Measurements from ENCODE around the gene NRG2.

The NRG2 gene

GRCh38 chr5:139814191-139814601 lies 228.9 kb downstream of the NRG2 start:
- Histone ChIP-seq H2AFZ (no peak overlapping the region), H3K36me3 (ENCODE audit: control insufficient read depth, insufficient read depth, low read length) (no peaks in the 10 kb centered on the region), H3K79me2 (no peaks in the 10 kb centered on the region), H3K9me3 (ENCODE audit: control insufficient read depth, low read length) (no peaks in the 10 kb centered on the region), H3K4me1 (no peaks in the 10 kb centered on the region), H3K4me2 (ENCODE audit: low read length) (no peak overlapping the region), H3K27me3 (ENCODE audit: control insufficient read depth, insufficient read depth, low read length) (no peaks in the 10 kb centered on the region), H3K9ac (no peak overlapping the region), H3K4me3 (ENCODE audit: low read depth, low read length) (no peak overlapping the region), H3K27ac (no peak overlapping the region)
- no peak for TF ChIP-seq CTCF (IDR thresholded peaks at IDR 0.05)

- no peak overlapping the region for H3K27ac ChIP-seq
- no peak overlapping the region for H3K4me3 ChIP-seq (ENCODE audit: low read depth, low read length)
- H3K4me2 ChIP-seq (ENCODE audit: low read length): no peak overlapping the region
- TF ChIP-seq CTCF (IDR thresholded peaks at IDR 0.05): no peak
- no peak overlapping the region for H2AFZ ChIP-seq
- no peaks in the 10 kb centered on the region for H3K36me3 ChIP-seq (ENCODE audit: control insufficient read depth, insufficient read depth, low read length)
- no peaks in the 10 kb centered on the region for H3K9me3 ChIP-seq (ENCODE audit: control insufficient read depth, low read length)
- H3K9ac ChIP-seq: no peak overlapping the region
- no peaks in the 10 kb centered on the region for H3K79me2 ChIP-seq
- H3K27me3 ChIP-seq (ENCODE audit: control insufficient read depth, insufficient read depth, low read length): no peaks in the 10 kb centered on the region
- H3K4me1 ChIP-seq: no peaks in the 10 kb centered on the region
These were observed 230.0 kb downstream of the NRG2 start for GRCh38 chr5:139812836-139813805.

- Histone ChIP-seq H3K9me3 (ENCODE audit: control insufficient read depth, low read length) (no peaks in the 10 kb centered on the region), H3K27me3 (ENCODE audit: control insufficient read depth, insufficient read depth, low read length) (no peaks in the 10 kb centered on the region), H3K9ac (no peak overlapping the region), H3K27ac (no peak overlapping the region), H3K4me2 (ENCODE audit: low read length) (no peak overlapping the region), H2AFZ (no peak overlapping the region), H3K79me2 (no peaks in the 10 kb centered on the region), H3K4me1 (no peaks in the 10 kb centered on the region), H3K36me3 (ENCODE audit: control insufficient read depth, insufficient read depth, low read length) (no peaks in the 10 kb centered on the region), H3K4me3 (ENCODE audit: low read depth, low read length) (no peak overlapping the region)
- no peak for TF ChIP-seq CTCF (IDR thresholded peaks at IDR 0.05)
These were observed 230.8 kb downstream of the NRG2 start for GRCh38 chr5:139812323-139812722.

DNA sequence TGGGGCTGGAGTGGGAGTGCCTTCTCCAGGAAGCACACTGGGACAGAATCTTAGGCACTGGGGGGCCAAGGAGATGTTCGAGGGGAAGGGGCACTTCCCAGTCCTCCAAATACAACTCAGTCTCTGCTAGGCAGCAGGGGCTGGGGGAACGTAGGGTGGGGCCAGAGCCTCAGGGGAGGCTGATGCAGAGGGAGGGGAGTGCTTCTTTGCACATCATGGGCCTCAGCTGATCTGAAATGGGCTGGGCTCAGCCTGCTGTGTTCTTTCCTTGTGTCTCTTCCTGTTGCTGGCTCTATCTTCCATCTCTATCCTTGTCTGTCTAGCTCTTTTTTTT lies 231.9 kb downstream of the NRG2 start:
- H3K27me3 ChIP-seq (ENCODE audit: control insufficient read depth, insufficient read depth, low read length): no peaks in the 10 kb centered on the region
- H3K36me3 ChIP-seq (ENCODE audit: control insufficient read depth, insufficient read depth, low read length): no peaks in the 10 kb centered on the region
- no peaks in the 10 kb centered on the region for H3K9me3 ChIP-seq (ENCODE audit: control insufficient read depth, low read length)
- H3K4me2 ChIP-seq (ENCODE audit: low read length): no peak overlapping the region
- no peaks in the 10 kb centered on the region for H3K79me2 ChIP-seq
- H3K27ac ChIP-seq: no peak overlapping the region
- no peak overlapping the region for H3K9ac ChIP-seq
- TF ChIP-seq CTCF (IDR thresholded peaks at IDR 0.05): no peak
- no peak overlapping the region for H3K4me3 ChIP-seq (ENCODE audit: low read depth, low read length)
- H2AFZ ChIP-seq: no peak overlapping the region
- no peaks in the 10 kb centered on the region for H3K4me1 ChIP-seq

Measured in parathyroid adenoma (tissue), 2 donors.